Measurements from ENCODE around the gene GRID1.
"Not testable (repeated sequence)": the region's sequence is repeated elsewhere in the genome, so short reads cannot be mapped to it uniquely, and the experiment has no call there.

Gene GRID1

GRCh38 chr10:85847085-85847484 is 519.5 kb downstream of the GRID1 start:
- DNase-seq, result no peak

- not testable (repeated sequence) for DNase-seq
Observed at GRCh38 chr10:85838660-85839059, 527.9 kb downstream of the GRID1 start.

GRCh38 chr10:85832988-85833387 is 533.6 kb downstream of the GRID1 start:
- no peak for DNase-seq

GRCh38 chr10:85831422-85831821 is 535.2 kb downstream of the GRID1 start:
- no peak for DNase-seq

GRCh38 chr10:85826377-85826776 is 540.2 kb downstream of the GRID1 start:
- no peak for DNase-seq

- no peak for DNase-seq
Observed at GRCh38 chr10:85811405-85811804, 555.2 kb downstream of the GRID1 start.

- no peak for DNase-seq
Observed at GRCh38 chr10:85810674-85811073, 555.9 kb downstream of the GRID1 start.

- no peak for DNase-seq
Observed at GRCh38 chr10:85795460-85795859, 571.1 kb downstream of the GRID1 start.

- DNase-seq, result no peak
Observed at GRCh38 chr10:85794553-85794952, 572.0 kb downstream of the GRID1 start.

GRCh38 chr10:85792533-85792858 is 574.1 kb downstream of the GRID1 start:
- no peak for DNase-seq

- DNase-seq, result peak; percentile 34
Observed at GRCh38 chr10:85791818-85792532, 574.6 kb downstream of the GRID1 start.

GRCh38 chr10:85789982-85790789 is 576.4 kb downstream of the GRID1 start:
- no peak for DNase-seq

GRCh38 chr10:85789125-85789524 is 577.5 kb downstream of the GRID1 start:
- DNase-seq, result no peak

- DNase-seq, result no peak
Observed at GRCh38 chr10:85788570-85788969, 578.0 kb downstream of the GRID1 start.

- no peak for DNase-seq
Observed at GRCh38 chr10:85787881-85788280, 578.7 kb downstream of the GRID1 start.

- DNase-seq, result no peak
Observed at GRCh38 chr10:85787393-85787792, 579.2 kb downstream of the GRID1 start.

GRCh38 chr10:85786401-85786899 is 580.1 kb downstream of the GRID1 start:
- DNase-seq, result peak; percentile 65

GRCh38 chr10:85784792-85785191 is 581.8 kb downstream of the GRID1 start:
- peak; percentile 13 for DNase-seq

- no peak for DNase-seq
Observed at GRCh38 chr10:85781404-85781803, 585.2 kb downstream of the GRID1 start.

GRCh38 chr10:85778074-85778473 is 588.5 kb downstream of the GRID1 start:
- DNase-seq, result no peak

- DNase-seq, result no peak
Observed at GRCh38 chr10:85767891-85768290, 598.7 kb downstream of the GRID1 start.

GRCh38 chr10:85764108-85764507 is 602.5 kb downstream of the GRID1 start:
- no peak for DNase-seq

GRCh38 chr10:85761906-85762445 is 604.6 kb downstream of the GRID1 start:
- no peak for DNase-seq

All from DMS53 (cell line).